ENCODE results near the gene KNSTRN. TPM values are rescaled to one million over a fixed set of nuclear protein-coding genes. Genes with fewer than 3 reads are reported as not detected.

The KNSTRN gene
- polyA plus RNA-seq, 1 donor: 21.3 TPM

DNA sequence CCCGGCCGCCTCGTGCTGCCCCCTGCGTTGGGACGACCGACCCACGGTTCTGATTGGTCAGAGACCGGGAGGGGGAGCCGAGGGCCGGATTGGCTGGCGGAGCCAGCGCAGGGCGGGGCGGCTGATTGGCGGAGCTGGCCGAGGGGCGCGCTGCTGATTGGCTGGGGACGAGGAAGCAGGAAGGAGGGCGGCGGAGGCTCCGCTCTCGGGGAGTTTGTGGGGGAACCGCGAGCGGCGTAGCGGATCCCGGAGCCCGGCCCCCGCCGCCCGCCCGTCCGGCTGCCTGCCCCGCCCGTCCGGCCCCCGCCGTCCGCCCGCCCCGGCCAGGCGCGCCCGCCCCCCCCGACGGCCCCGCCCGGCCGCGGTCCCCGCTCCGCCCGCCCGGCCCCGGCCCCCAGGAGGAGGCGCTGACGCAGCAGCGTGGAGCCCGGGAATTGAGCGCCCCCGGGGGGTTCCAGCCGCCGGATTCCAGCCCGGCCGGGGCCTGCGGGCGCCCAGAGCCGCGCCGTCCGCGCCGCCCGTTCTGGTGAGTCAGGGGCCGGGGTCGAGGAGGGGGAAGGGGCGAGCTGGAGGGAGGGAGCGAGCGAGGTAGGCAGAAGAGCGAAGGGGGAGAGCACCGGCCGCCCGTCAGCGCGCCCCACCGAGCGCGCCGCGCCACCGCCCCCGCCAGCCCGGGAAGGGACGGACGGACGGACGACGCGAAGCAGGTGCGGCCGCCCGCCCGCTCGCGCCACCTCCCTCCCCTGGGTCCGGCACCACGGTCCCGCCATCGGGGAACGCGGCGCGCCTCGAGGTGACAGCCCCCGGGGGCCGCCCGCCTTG, 58.4 kb downstream of the KNSTRN start, which contains the start of gene BAHD1:
BAHD1 (plus strand) TSS at position 211 of the 822 bp plus-strand sequence. CDS start 17,512 bp downstream, outside the sequence.
- H3K4me1 ChIP-seq (ENCODE audit: control insufficient read depth, insufficient read depth, low read length): peaks cover 37% of the 10 kb centered on the region
- H3K4me3 ChIP-seq (ENCODE audit: low read length): peak within 1 kb of the TSS; percentile 80
- DNase-seq: peak; percentile 93 to 96
- peak within 1 kb of the TSS; percentile 43 for H3K27ac ChIP-seq (ENCODE audit: low read length)
- peaks cover 44% of the 10 kb centered on the region for H3K27me3 ChIP-seq (ENCODE audit: control insufficient read depth, insufficient read depth, low read length)
- H3K36me3 ChIP-seq (ENCODE audit: control insufficient read depth, insufficient read depth, low read length): no peaks in the 10 kb centered on the region
- H3K9me3 ChIP-seq (ENCODE audit: control insufficient read depth, low read depth, low read length): no peaks in the 10 kb centered on the region
- WGBS (ENCODE audit: insufficient coverage, low lambda C conversion rate): no CpG with 5 or more reads among the region's 119 CpGs

DNA sequence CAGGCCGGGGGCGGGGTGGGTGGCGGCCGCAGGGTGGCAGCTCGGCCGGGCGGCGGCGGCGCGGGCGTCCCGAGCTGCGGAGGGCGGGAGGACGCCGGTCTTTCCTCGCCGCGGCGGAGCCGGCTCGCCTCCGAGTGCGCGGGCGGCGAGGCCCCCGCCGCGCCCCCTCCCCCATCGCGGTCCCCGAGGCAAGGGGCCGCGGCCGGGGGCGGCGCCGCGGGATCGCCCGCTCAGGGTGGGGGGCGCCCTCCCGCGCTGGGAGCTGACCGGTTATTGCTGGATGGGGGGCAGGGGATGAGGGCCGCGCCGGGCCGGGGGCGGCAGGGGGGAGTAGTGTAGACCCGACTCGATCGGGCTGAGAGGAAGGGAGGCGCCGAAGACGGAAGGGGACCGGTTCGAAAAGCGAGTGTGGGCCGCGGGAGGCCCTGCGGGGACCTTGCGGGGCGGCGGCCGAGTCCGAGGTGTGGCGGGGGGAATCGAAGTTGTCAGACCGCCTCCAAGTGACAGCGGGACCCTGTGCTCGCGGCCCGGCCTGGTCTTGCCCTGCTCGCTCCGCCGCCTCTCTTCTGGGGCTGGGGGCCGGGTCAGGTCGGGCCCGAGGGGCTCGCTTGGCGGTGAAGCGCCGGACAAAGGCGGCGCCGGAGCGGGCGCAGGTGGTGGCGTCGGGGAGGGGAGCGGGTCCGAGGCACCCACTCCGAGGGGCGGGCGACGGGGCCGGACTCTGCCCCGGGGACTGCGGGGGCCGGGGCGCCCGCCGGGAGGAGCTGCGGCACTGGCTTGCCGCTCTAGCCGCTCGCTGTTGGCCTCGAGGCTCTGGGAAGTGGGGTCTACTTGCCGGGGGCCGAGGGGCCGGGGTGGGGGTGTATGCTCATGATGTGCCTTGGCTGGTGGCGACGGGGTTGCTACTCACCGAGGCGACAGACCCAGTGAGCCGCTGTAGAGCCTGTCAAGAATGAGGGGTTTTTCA, 59.3 kb downstream of the KNSTRN start:
- peaks cover 33% of the 10 kb centered on the region for H3K4me1 ChIP-seq (ENCODE audit: control insufficient read depth, insufficient read depth, low read length)
- no CpG with 5 or more reads among the region's 119 CpGs for WGBS (ENCODE audit: insufficient coverage, low lambda C conversion rate)
- DNase-seq: peak in 1 of 2 donors; percentile 75

DNA sequence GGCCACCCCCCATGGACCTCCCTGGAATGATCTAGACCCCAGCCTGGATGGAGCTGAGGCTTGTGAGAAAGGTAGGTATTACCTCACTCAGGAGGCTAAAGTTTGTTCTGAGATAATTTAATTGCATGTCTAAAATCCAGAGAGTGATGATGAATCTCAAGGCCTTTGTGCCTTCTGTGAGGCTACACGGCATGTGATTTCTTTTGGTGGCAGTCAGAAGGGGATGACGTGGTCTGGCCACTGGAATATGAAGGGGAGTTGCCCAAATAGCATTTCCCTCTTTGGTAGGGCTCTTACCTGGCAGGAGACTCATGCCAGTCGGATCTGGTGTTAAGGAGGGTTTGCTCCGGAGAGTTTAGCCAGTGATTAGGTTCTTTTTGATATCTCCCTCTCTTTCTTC, 60.7 kb downstream of the KNSTRN start:
- peaks cover 28% of the 10 kb centered on the region for H3K4me1 ChIP-seq (ENCODE audit: control insufficient read depth, insufficient read depth, low read length)
- DNase-seq: no peak

More for the DNA sequence above, 59.3 kb downstream of the KNSTRN start:
- peak overlapping the region; percentile 43 for H3K27ac ChIP-seq (ENCODE audit: low read length)
- no peaks in the 10 kb centered on the region for H3K9me3 ChIP-seq (ENCODE audit: control insufficient read depth, low read depth, low read length)
- H3K4me3 ChIP-seq (ENCODE audit: low read length): peak overlapping the region; percentile 80
- H3K27me3 ChIP-seq (ENCODE audit: control insufficient read depth, insufficient read depth, low read length): peaks cover 35% of the 10 kb centered on the region
- no peaks in the 10 kb centered on the region for H3K36me3 ChIP-seq (ENCODE audit: control insufficient read depth, insufficient read depth, low read length)

DNA sequence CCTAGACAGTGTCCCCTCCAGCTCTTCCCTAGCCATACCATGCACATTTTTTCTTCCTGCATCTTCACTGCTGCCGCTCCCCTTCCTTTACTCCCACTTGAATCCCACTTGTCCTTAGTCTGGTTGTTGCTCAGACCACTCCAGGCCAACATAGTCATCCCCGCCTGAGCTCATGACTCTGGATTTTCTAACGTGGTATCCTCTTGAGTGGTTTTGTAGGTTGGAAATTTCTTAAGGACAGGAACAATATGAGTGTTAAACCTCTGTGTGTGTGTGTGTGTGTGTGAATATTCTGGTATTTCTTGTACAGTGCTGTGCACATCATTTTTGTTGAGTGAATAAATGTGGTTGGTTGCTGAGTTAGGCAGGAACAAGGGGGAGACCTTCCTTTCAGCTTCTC, 61.3 kb downstream of the KNSTRN start:
- Histone ChIP-seq H3K36me3 (ENCODE audit: control insufficient read depth, insufficient read depth, low read length) (no peaks in the 10 kb centered on the region), H3K4me3 (ENCODE audit: low read length) (no peak overlapping the region), H3K27ac (ENCODE audit: low read length) (no peak overlapping the region), H3K4me1 (ENCODE audit: control insufficient read depth, insufficient read depth, low read length) (peaks cover 25% of the 10 kb centered on the region), H3K9me3 (ENCODE audit: control insufficient read depth, low read depth, low read length) (no peaks in the 10 kb centered on the region), H3K27me3 (ENCODE audit: control insufficient read depth, insufficient read depth, low read length) (peaks cover 15% of the 10 kb centered on the region)
- no CpG with 5 or more reads among the region's 3 CpGs for WGBS (ENCODE audit: insufficient coverage, low lambda C conversion rate)
- DNase-seq: no peak

More for the DNA sequence above, 60.7 kb downstream of the KNSTRN start:
- Histone ChIP-seq H3K27ac (ENCODE audit: low read length) (no peak overlapping the region), H3K9me3 (ENCODE audit: control insufficient read depth, low read depth, low read length) (no peaks in the 10 kb centered on the region), H3K27me3 (ENCODE audit: control insufficient read depth, insufficient read depth, low read length) (peaks cover 21% of the 10 kb centered on the region), H3K36me3 (ENCODE audit: control insufficient read depth, insufficient read depth, low read length) (no peaks in the 10 kb centered on the region), H3K4me3 (ENCODE audit: low read length) (no peak overlapping the region)
- no CpG with 5 or more reads among the region's 4 CpGs for WGBS (ENCODE audit: insufficient coverage, low lambda C conversion rate)

Other genes with a start within 250 kb of the KNSTRN start
- 12.8 TPM for gene BUB1B, start 221.7 kb upstream of the KNSTRN start, polyA plus RNA-seq
- gene PAK6, start 143.7 kb upstream of the KNSTRN start, polyA plus RNA-seq: 14.8 TPM
- gene ANKRD63, start 99.7 kb upstream of the KNSTRN start, polyA plus RNA-seq: 0.16 TPM
- 11.7 TPM for gene PLCB2, start 74.8 kb upstream of the KNSTRN start, polyA plus RNA-seq
- 14.6 TPM for gene INAFM2, start 59.0 kb upstream of the KNSTRN start, polyA plus RNA-seq
- gene CCDC9B, start 41.8 kb upstream of the KNSTRN start, polyA plus RNA-seq: 7.2 TPM
- 892 TPM for gene PHGR1, start 31.7 kb upstream of the KNSTRN start, polyA plus RNA-seq
- 4.6 TPM for gene DISP2, start 24.5 kb upstream of the KNSTRN start, polyA plus RNA-seq
- gene IVD, start 23.1 kb downstream of the KNSTRN start, polyA plus RNA-seq: 51.2 TPM
- 28.1 TPM for gene BAHD1, start 58.2 kb downstream of the KNSTRN start, polyA plus RNA-seq
- gene CHST14, start 88.3 kb downstream of the KNSTRN start, polyA plus RNA-seq: 12.5 TPM
- gene CCDC32, start 182.3 kb downstream of the KNSTRN start, polyA plus RNA-seq: 36.0 TPM
- 9.9 TPM for gene RPUSD2, start 186.6 kb downstream of the KNSTRN start, polyA plus RNA-seq
- gene KNL1, start 211.5 kb downstream of the KNSTRN start, polyA plus RNA-seq: 9.8 TPM

All from large intestine (tissue), 3 donors.